Measurements from ENCODE around the gene PGLYRP3.

The PGLYRP3 gene

GRCh38 chr1:153293480-153293775, 19.3 kb downstream of the PGLYRP3 start:
- Histone ChIP-seq H3K27ac (ENCODE audit: low read depth, low read length) (no peak overlapping the region), H3K36me3 (ENCODE audit: control insufficient read depth in 5 of 5, insufficient read depth in 5 of 5, low read length in 5 of 5) (no peaks in the 10 kb centered on the region), H3K4me1 (ENCODE audit: control insufficient read depth in 5 of 5, insufficient read depth in 5 of 5, low read length in 5 of 5) (no peaks in the 10 kb centered on the region), H3K9ac (ENCODE audit: low read length in 5 of 5) (no peak overlapping the region), H3K4me3 (ENCODE audit: low read depth in 1 of 5, low read length in 5 of 5) (no peak overlapping the region), H3K27me3 (ENCODE audit: control insufficient read depth in 5 of 5, insufficient read depth in 4 of 5, low read length in 5 of 5) (peaks cover 0 to 15% (median 8%) of the 10 kb centered on the region in 5 donors), H3K9me3 (ENCODE audit: control insufficient read depth in 5 of 5, low read length in 5 of 5) (no peaks in the 10 kb centered on the region)

DNA sequence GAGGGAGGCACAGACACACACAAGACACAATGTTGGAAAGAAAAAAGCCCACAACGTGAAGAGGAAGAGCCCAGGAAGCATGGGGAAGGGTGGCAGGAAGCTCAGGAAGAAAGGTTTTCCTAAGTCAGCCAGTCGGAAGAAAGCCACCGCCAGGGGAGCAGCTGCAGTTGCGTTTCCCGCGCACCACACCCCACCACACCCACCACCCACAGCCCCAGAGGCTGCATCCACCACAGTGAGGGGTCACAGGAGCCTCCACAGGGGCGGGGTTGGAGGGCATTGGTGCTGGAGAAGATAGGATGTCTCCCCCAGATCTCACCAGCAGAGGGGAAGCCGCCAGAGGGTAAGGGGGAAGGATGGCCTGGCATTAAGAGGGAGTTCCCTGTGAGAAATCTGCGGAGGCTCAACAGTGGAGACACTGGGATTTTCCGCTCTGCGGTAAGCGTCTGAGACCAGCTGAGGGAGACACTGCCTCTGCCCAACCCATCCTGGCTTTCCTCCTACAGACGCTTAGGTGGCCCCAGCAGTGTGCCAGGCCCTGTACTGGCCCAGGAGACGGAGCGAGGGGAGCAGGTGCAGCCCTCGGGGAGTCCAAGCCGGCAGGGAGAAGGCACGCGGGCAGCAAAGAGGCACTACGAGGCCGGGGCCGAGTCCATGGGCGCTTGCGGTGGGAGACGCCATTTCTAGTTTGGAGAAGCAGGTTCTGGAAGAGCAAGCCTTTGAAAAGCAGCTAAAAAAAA, 19.8 kb downstream of the PGLYRP3 start:
- Histone ChIP-seq H3K27me3 (ENCODE audit: control insufficient read depth in 5 of 5, insufficient read depth in 4 of 5, low read length in 5 of 5) (peaks cover 0 to 15% (median 10%) of the 10 kb centered on the region in 5 donors), H3K36me3 (ENCODE audit: control insufficient read depth in 5 of 5, insufficient read depth in 5 of 5, low read length in 5 of 5) (no peaks in the 10 kb centered on the region), H3K4me3 (ENCODE audit: low read depth in 1 of 5, low read length in 5 of 5) (no peak overlapping the region), H3K9me3 (ENCODE audit: control insufficient read depth in 5 of 5, low read length in 5 of 5) (no peaks in the 10 kb centered on the region), H3K9ac (ENCODE audit: low read length in 5 of 5) (no peak overlapping the region), H3K4me1 (ENCODE audit: control insufficient read depth in 5 of 5, insufficient read depth in 5 of 5, low read length in 5 of 5) (no peaks in the 10 kb centered on the region), H3K27ac (ENCODE audit: low read depth, low read length) (no peak overlapping the region)

- Histone ChIP-seq H3K36me3 (ENCODE audit: control insufficient read depth in 5 of 5, insufficient read depth in 5 of 5, low read length in 5 of 5) (no peaks in the 10 kb centered on the region), H3K4me3 (ENCODE audit: low read depth in 1 of 5, low read length in 5 of 5) (no peak overlapping the region), H3K9me3 (ENCODE audit: control insufficient read depth in 5 of 5, low read length in 5 of 5) (no peaks in the 10 kb centered on the region), H3K9ac (ENCODE audit: low read length in 5 of 5) (no peak overlapping the region), H3K27ac (ENCODE audit: low read depth, low read length) (no peak overlapping the region), H3K4me1 (ENCODE audit: control insufficient read depth in 5 of 5, insufficient read depth in 5 of 5, low read length in 5 of 5) (no peaks in the 10 kb centered on the region), H3K27me3 (ENCODE audit: control insufficient read depth in 5 of 5, insufficient read depth in 4 of 5, low read length in 5 of 5) (peaks cover 0 to 15% (median 10%) of the 10 kb centered on the region in 5 donors)
Measured at GRCh38 chr1:153292185-153292584, 20.6 kb downstream of the PGLYRP3 start.

- Histone ChIP-seq H3K9me3 (ENCODE audit: control insufficient read depth in 5 of 5, low read length in 5 of 5) (no peaks in the 10 kb centered on the region), H3K9ac (ENCODE audit: low read length in 5 of 5) (no peak overlapping the region), H3K4me3 (ENCODE audit: low read depth in 1 of 5, low read length in 5 of 5) (no peak overlapping the region), H3K4me1 (ENCODE audit: control insufficient read depth in 5 of 5, insufficient read depth in 5 of 5, low read length in 5 of 5) (no peaks in the 10 kb centered on the region), H3K27me3 (ENCODE audit: control insufficient read depth in 5 of 5, insufficient read depth in 4 of 5, low read length in 5 of 5) (peaks cover 0 to 12% (median 7%) of the 10 kb centered on the region in 5 donors), H3K27ac (ENCODE audit: low read depth, low read length) (no peak overlapping the region), H3K36me3 (ENCODE audit: control insufficient read depth in 5 of 5, insufficient read depth in 5 of 5, low read length in 5 of 5) (no peaks in the 10 kb centered on the region)
Measured at GRCh38 chr1:153291514-153291913, 21.2 kb downstream of the PGLYRP3 start.

GRCh38 chr1:153288634-153289275, 24.0 kb downstream of the PGLYRP3 start:
- Histone ChIP-seq H3K9me3 (ENCODE audit: control insufficient read depth in 5 of 5, low read length in 5 of 5) (no peaks in the 10 kb centered on the region), H3K36me3 (ENCODE audit: control insufficient read depth in 5 of 5, insufficient read depth in 5 of 5, low read length in 5 of 5) (no peaks in the 10 kb centered on the region), H3K27me3 (ENCODE audit: control insufficient read depth in 5 of 5, insufficient read depth in 4 of 5, low read length in 5 of 5) (peaks cover 0 to 10% (median 6%) of the 10 kb centered on the region in 5 donors), H3K4me1 (ENCODE audit: control insufficient read depth in 5 of 5, insufficient read depth in 5 of 5, low read length in 5 of 5) (no peaks in the 10 kb centered on the region), H3K9ac (ENCODE audit: low read length in 5 of 5) (no peak overlapping the region), H3K4me3 (ENCODE audit: low read depth in 1 of 5, low read length in 5 of 5) (no peak overlapping the region), H3K27ac (ENCODE audit: low read depth, low read length) (no peak overlapping the region)

DNA sequence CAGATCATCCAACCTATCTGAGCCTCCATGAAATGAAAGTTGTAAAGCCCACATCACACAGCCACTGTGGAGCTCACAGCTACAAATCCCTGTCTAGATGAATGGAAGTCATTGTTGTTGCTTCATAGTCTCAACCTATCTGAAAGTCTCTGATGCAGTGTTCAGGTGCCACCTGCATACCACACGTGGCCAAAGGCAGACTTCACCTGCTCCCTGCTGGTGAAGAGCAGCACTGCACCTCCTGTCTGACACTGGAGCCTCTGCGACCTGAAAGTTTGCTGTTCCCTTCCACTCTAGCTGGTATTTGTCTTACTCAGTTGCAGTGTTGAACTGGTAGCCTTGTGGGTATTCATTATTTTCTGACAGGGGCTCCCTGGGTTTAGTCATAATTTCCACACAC, 34.9 kb downstream of the PGLYRP3 start:
- no peak overlapping the region for H3K4me3 ChIP-seq (ENCODE audit: low read depth in 1 of 5, low read length in 5 of 5)
- no peaks in the 10 kb centered on the region for H3K36me3 ChIP-seq (ENCODE audit: control insufficient read depth in 5 of 5, insufficient read depth in 5 of 5, low read length in 5 of 5)
- no peaks in the 10 kb centered on the region for H3K9me3 ChIP-seq (ENCODE audit: control insufficient read depth in 5 of 5, low read length in 5 of 5)
- peaks cover 0 to 5% (median under 1%) of the 10 kb centered on the region in 5 donors for H3K27me3 ChIP-seq (ENCODE audit: control insufficient read depth in 5 of 5, insufficient read depth in 4 of 5, low read length in 5 of 5)
- H3K4me1 ChIP-seq (ENCODE audit: control insufficient read depth in 5 of 5, insufficient read depth in 5 of 5, low read length in 5 of 5), result no peaks in the 10 kb centered on the region
- no peak overlapping the region for H3K27ac ChIP-seq (ENCODE audit: low read depth, low read length)
- no peak overlapping the region for H3K9ac ChIP-seq (ENCODE audit: low read length in 5 of 5)

GRCh38 chr1:153272186-153272585, 40.6 kb downstream of the PGLYRP3 start:
- no peak overlapping the region for H3K4me3 ChIP-seq (ENCODE audit: low read depth in 1 of 5, low read length in 5 of 5)

GRCh38 chr1:153271711-153272110, 41.0 kb downstream of the PGLYRP3 start:
- Histone ChIP-seq H3K27ac (ENCODE audit: low read depth, low read length) (no peak overlapping the region), H3K36me3 (ENCODE audit: control insufficient read depth in 5 of 5, insufficient read depth in 5 of 5, low read length in 5 of 5) (no peaks in the 10 kb centered on the region), H3K9me3 (ENCODE audit: control insufficient read depth in 5 of 5, low read length in 5 of 5) (no peaks in the 10 kb centered on the region), H3K4me1 (ENCODE audit: control insufficient read depth in 5 of 5, insufficient read depth in 5 of 5, low read length in 5 of 5) (no peaks in the 10 kb centered on the region), H3K27me3 (ENCODE audit: control insufficient read depth in 5 of 5, insufficient read depth in 4 of 5, low read length in 5 of 5) (peaks cover 0 to 12% (median 6%) of the 10 kb centered on the region in 5 donors), H3K9ac (ENCODE audit: low read length in 5 of 5) (no peak overlapping the region), H3K4me3 (ENCODE audit: low read depth in 1 of 5, low read length in 5 of 5) (no peak overlapping the region)

More at GRCh38 chr1:153272186-153272585, 40.6 kb downstream of the PGLYRP3 start:
- Histone ChIP-seq H3K27ac (ENCODE audit: low read depth, low read length) (no peak overlapping the region), H3K9me3 (ENCODE audit: control insufficient read depth in 5 of 5, low read length in 5 of 5) (no peaks in the 10 kb centered on the region), H3K27me3 (ENCODE audit: control insufficient read depth in 5 of 5, insufficient read depth in 4 of 5, low read length in 5 of 5) (peaks cover 0 to 12% (median 6%) of the 10 kb centered on the region in 5 donors), H3K4me1 (ENCODE audit: control insufficient read depth in 5 of 5, insufficient read depth in 5 of 5, low read length in 5 of 5) (no peaks in the 10 kb centered on the region), H3K9ac (ENCODE audit: low read length in 5 of 5) (no peak overlapping the region), H3K36me3 (ENCODE audit: control insufficient read depth in 5 of 5, insufficient read depth in 5 of 5, low read length in 5 of 5) (no peaks in the 10 kb centered on the region)

DNA sequence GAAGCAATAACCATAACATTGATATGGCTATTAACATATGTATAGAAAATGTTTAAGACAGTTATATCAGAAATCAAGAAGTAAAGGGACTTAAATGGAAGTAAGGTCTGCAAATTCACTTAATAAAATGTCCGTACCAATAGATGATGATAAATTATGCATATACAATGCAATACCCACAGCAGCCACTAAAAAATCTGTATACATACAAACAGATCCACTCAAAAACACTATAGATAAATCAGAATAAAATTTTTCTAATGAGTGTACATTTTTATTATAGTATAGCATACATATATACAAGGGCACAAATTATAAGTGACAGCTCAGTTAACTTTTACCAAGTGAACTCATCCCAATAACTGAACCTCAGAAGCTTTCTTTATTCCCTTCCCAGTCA, 47.3 kb downstream of the PGLYRP3 start:
- no peak overlapping the region for H3K9ac ChIP-seq (ENCODE audit: low read length in 5 of 5)
- no peak overlapping the region for H3K4me3 ChIP-seq (ENCODE audit: low read depth in 1 of 5, low read length in 5 of 5)
- peaks cover 14 to 38% (median 24%) of the 10 kb centered on the region in 5 donors for H3K27me3 ChIP-seq (ENCODE audit: control insufficient read depth in 5 of 5, insufficient read depth in 4 of 5, low read length in 5 of 5)
- peaks cover 0 to 17% (median 10%) of the 10 kb centered on the region in 5 donors for H3K4me1 ChIP-seq (ENCODE audit: control insufficient read depth in 5 of 5, insufficient read depth in 5 of 5, low read length in 5 of 5)
- no peak overlapping the region for H3K27ac ChIP-seq (ENCODE audit: low read depth, low read length)
- no peaks in the 10 kb centered on the region for H3K36me3 ChIP-seq (ENCODE audit: control insufficient read depth in 5 of 5, insufficient read depth in 5 of 5, low read length in 5 of 5)
- no peaks in the 10 kb centered on the region for H3K9me3 ChIP-seq (ENCODE audit: control insufficient read depth in 5 of 5, low read length in 5 of 5)

DNA sequence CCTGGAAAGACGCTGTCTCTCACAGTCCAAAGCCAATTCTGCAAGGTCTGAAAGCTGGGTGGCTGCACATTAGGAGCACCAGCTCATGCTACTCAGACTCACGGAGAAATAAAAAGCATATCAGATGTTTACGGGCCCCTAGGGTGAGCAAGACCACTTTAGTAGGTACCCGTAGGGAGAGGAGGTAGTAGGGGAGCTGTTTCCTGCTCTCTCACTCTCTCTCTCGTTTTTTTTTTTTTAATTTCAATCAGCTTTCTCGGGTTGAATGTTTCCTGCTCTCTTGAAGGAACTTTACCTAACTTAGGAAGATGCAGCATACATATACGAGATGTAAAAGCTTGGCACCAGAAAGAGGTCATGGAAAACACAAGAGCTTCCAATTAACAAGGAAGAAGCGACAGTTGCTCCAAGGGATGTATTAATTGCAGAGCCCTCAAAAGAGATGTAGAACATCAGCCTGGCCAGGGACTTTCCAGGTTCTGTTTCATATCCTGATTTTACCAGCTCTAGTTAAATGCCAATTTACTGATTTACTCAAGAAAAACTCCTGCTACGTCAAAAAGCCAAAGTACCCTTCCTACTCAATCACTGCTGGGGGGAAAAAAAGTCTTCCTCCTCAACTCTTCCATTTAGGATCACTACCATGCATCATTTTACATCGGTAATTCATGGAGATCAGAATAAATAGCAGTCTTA, 50.1 kb downstream of the PGLYRP3 start:
- Histone ChIP-seq H3K27ac (ENCODE audit: low read depth, low read length) (no peak overlapping the region), H3K9me3 (ENCODE audit: control insufficient read depth in 5 of 5, low read length in 5 of 5) (no peaks in the 10 kb centered on the region), H3K4me1 (ENCODE audit: control insufficient read depth in 5 of 5, insufficient read depth in 5 of 5, low read length in 5 of 5) (peaks cover 0 to 17% (median 10%) of the 10 kb centered on the region in 5 donors), H3K36me3 (ENCODE audit: control insufficient read depth in 5 of 5, insufficient read depth in 5 of 5, low read length in 5 of 5) (no peaks in the 10 kb centered on the region), H3K9ac (ENCODE audit: low read length in 5 of 5) (no peak overlapping the region), H3K4me3 (ENCODE audit: low read depth in 1 of 5, low read length in 5 of 5) (no peak overlapping the region), H3K27me3 (ENCODE audit: control insufficient read depth in 5 of 5, insufficient read depth in 4 of 5, low read length in 5 of 5) (peaks cover 14 to 45% (median 29%) of the 10 kb centered on the region in 5 donors)
